SU-DHL-6 (cell line): ENCODE results near the gene CDH13.

ENCODE experiments used
- CTCF ChIP-seq: fragments of 200-600 bp; sonication (generic); IDR thresholded peaks from one replicate; pipeline ENCODE4 v1.5.1; 2017; ENCODE audit warnings: antibody characterized with exemption, mild to moderate bottlenecking, low read length, moderate library complexity; ENCODE audit not compliant: insufficient read depth, poor library complexity, severe bottlenecking
- EZH2phosphoT487 ChIP-seq: fragments of 200-600 bp; sonication (generic), shearing (Covaris generic); conservative IDR thresholded peaks from 2 replicates; pipeline ENCODE4 v1.6.1; 2018; ENCODE audit warnings: mild to moderate bottlenecking, antibody characterized with exemption, low read length, moderate library complexity, mixed read lengths

GRCh38 chr16:83162791-83163190, 536.0 kb downstream of the CDH13 start:
- TF ChIP-seq CTCF (no peak), EZH2phosphoT487 (no peak)
